Ishikawa (cell line): ENCODE data around the gene DSP.

ENCODE experiments used
- CREB1 ChIP-seq: IDR thresholded peaks from 2 replicates; pipeline ENCODE4 v1.6.1; 2012; ENCODE audit warnings: low read depth
- EP300 ChIP-seq: IDR thresholded peaks from 2 replicates; pipeline ENCODE4 v1.6.1; 2012; ENCODE audit warnings: borderline replicate concordance
- FOXM1 ChIP-seq: IDR thresholded peaks from 2 replicates; pipeline ENCODE4 v1.6.1; 2012; ENCODE audit warnings: low read depth, borderline replicate concordance
- MAX ChIP-seq: IDR thresholded peaks from 2 replicates; pipeline ENCODE4 v1.6.1; 2012
- RAD21 ChIP-seq: IDR thresholded peaks from 2 replicates; pipeline ENCODE4 v1.6.1; 2012; ENCODE audit warnings: low read depth
- TAF1 ChIP-seq: IDR thresholded peaks from 2 replicates; pipeline ENCODE4 v1.6.1; 2012; ENCODE audit warnings: low read depth, mild to moderate bottlenecking
- USF1 ChIP-seq: IDR thresholded peaks from 2 replicates; pipeline ENCODE4 v1.6.1; 2012

DNA sequence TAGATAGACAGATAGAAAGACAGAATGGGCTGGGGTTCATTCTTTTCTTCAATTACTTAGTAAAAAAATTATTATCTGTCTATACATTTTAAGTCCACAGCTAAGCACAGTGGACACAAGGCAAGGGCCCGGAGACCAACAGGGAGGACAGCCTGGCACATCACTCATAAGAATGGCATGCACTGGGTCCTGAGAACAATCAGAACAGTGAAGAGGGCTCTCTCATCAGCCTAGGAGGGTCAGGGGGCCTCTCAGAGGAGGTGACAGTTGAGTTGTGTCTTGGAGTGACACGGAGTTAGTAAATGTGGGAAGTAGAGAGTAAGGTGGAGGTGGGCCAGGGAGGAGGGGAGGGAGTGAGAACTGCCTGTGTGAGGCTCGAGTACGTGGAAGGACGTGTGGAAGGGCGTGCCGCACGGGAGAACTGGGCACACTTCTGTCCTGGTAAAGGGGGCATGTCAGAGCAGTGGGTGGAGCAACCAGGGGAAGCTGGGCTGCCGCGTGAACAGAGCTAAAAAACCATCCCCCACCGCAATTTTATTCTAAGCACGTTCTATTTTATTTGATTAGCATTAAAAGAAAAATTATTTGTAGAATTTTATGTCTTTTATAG lies 45.1 kb upstream of the DSP start:
- TF ChIP-seq CREB1, result no peak
- TF ChIP-seq MAX, result no peak
- no peak for TF ChIP-seq TAF1
- TF ChIP-seq USF1, result no peak
- TF ChIP-seq FOXM1, result no peak
- no peak for TF ChIP-seq RAD21
- TF ChIP-seq EP300, result no peak
